DND-41 (cell line): Measurements from ENCODE around the gene FAM9C.

Experiments used
- CTCF ChIP-seq: IDR thresholded peaks from 2 replicates; pipeline ENCODE4 v1.5.1; 2012; ENCODE audit warnings: borderline replicate concordance, low read length, moderate library complexity, mild to moderate bottlenecking; ENCODE audit not compliant: poor library complexity, severe bottlenecking; ENCODE audit errors: extremely low read depth
- EZH2 ChIP-seq: IDR thresholded peaks from 3 replicates; pipeline ENCODE4 v1.6.1; 2012; ENCODE audit warnings: borderline replicate concordance, low read depth, mild to moderate bottlenecking, moderate library complexity, low read length, inconsistent platforms; ENCODE audit not compliant: severe bottlenecking

DNA sequence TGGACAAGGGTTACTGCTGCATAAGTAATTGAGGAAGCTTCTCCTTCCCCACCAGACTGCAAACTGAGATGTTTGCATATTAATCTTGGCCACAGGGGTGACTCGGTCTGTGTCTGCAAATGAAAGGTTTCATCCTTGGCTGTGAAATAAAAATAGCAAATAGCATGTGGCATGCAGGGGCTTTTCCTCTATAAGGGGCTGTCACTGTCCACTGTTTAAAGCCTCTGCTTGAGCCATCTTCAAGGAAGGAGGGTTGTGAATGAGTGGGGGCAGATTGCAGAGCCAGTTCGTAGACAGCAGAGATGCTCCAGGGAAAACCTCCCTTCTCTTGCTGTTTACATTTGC, 36.3 kb downstream of the FAM9C start:
- TF ChIP-seq CTCF, result no peak
- no peak for TF ChIP-seq EZH2
